HCT116 (cell line): ENCODE results near the gene ASPHD2. TPM values are rescaled to one million over a fixed set of nuclear protein-coding genes. Genes with fewer than 3 reads are reported as not detected.

Experiments used
- ATAC-seq: fragments of 200-7000 bp; cut with Tn5 transposase; 2 replicates; pipeline ENCODE4 v1.9.1; 2020; ENCODE audit warnings: mild to moderate bottlenecking, moderate library complexity
- BruUV-seq: library from RNA; stranded (reverse); fragments of 400-500 nt; replicated peaks from 2 replicates; lab custom pipeline; 2021; lab: Mats Ljungman, UMichigan
- CTCF ChIA-PET: fragments of 300-600 bp; sonication (Branson Sonifier 250); formaldehyde crosslinking; loops from one replicate; lab custom pipeline; 2021; ENCODE audit warnings: antibody characterized with exemption; lab: Charles Lee
- POLR2A ChIA-PET: fragments of 300-600, 350-600 bp; sonication (Branson Sonifier 250); formaldehyde crosslinking; loops from one replicate; lab custom pipeline; 2021; ENCODE audit warnings: antibody characterized with exemption; lab: Charles Lee
- RAD21 ChIA-PET, 2 experiments: fragments of 300-600 bp; sonication (Branson Sonifier 250); formaldehyde crosslinking; loops; one replicate each; lab custom pipeline; 2023; ENCODE audit warnings: low total read pairs in 2 of 2; ENCODE audit not compliant: uncharacterized antibody in 2 of 2, unreplicated experiment in 2 of 2, low non-redundant PET in 1 of 2; lab: Charles Lee
- DNase-seq: peaks from one replicate; pipeline ENCODE4 v3.0.0-alpha.2; 2010; ENCODE audit warnings: low read depth, low spot score
- H2AFZ ChIP-seq: fragments of 200-600 bp; shearing (Covaris generic), sonication (generic); 2 replicates; pipeline ENCODE4 v1.6.1; 2017; ENCODE audit warnings: low read depth, mixed run types, mixed read lengths, antibody characterized with exemption, low read length; ENCODE audit not compliant: poor library complexity, severe bottlenecking
- H3K27ac ChIP-seq: 2 replicates; pipeline ENCODE4 v1.5.1; 2012; ENCODE audit warnings: low read depth, low read length
- H3K27me3 ChIP-seq: fragments of 200-600 bp; sonication (generic); 2 replicates; pipeline ENCODE4 v1.6.1; 2016; ENCODE audit warnings: mixed run types, low read length, mixed read lengths; ENCODE audit not compliant: insufficient read depth
- H3K36me3 ChIP-seq, 2 experiments: fragments of 200-500 bp in 1 of 2; fragments of 200-600 bp in 1 of 2; sonication (Bioruptor generic) in 1 of 2; sonication (generic) in 1 of 2; 2 replicates each; pipeline versions ENCODE4 v1.5.1 to v1.6.1; 2014 to 2016; ENCODE audit warnings: low read length in 2 of 2, inconsistent platforms in 1 of 2, mixed read lengths in 1 of 2, mixed run types in 1 of 2; ENCODE audit not compliant: insufficient read depth in 2 of 2, control insufficient read depth in 1 of 2
- H3K4me1 ChIP-seq, 2 experiments: fragments of 200-600 bp in 1 of 2; sonication (generic) in 1 of 2; 2 replicates each; pipeline versions ENCODE4 v1.5.1 to v1.6.1; 2012 to 2017; ENCODE audit warnings: low read length in 2 of 2, inconsistent platforms in 1 of 2, mild to moderate bottlenecking in 1 of 2, mixed read lengths in 1 of 2, mixed run types in 1 of 2, moderate library complexity in 1 of 2; ENCODE audit not compliant: insufficient read depth in 2 of 2, control insufficient read depth in 1 of 2
- H3K4me2 ChIP-seq: fragments of 200-600 bp; sonication (generic); 2 replicates; pipeline ENCODE4 v1.6.1; 2017; ENCODE audit warnings: mixed run types, low read length, mixed read lengths
- H3K4me3 ChIP-seq, 2 experiments: fragments of 200-600 bp in 1 of 2; sonication (generic) in 1 of 2; replicated peaks in 1 of 2; 2 replicates each; pipeline ENCODE4 v1.5.1; 2011 to 2016; ENCODE audit warnings: low read length in 2 of 2, control low read depth in 1 of 2, low read depth in 1 of 2, mild to moderate bottlenecking in 1 of 2, mixed read lengths in 1 of 2, mixed run types in 1 of 2
- H3K79me2 ChIP-seq: fragments of 200-600 bp; sonication (generic); 2 replicates; pipeline ENCODE4 v1.6.1; 2017; ENCODE audit warnings: mild to moderate bottlenecking, mixed run types, low read length, moderate library complexity, mixed read lengths; ENCODE audit not compliant: insufficient read depth
- H3K9ac ChIP-seq: fragments of 200-600 bp; sonication (generic); 2 replicates; pipeline ENCODE4 v1.6.1; 2016; ENCODE audit warnings: low read length, mixed read lengths
- H3K9me2 ChIP-seq: fragments of 200-600 bp; sonication (generic), shearing (Covaris generic); 2 replicates; pipeline ENCODE4 v1.6.1; 2017; ENCODE audit warnings: mixed run types, mild to moderate bottlenecking, moderate library complexity; ENCODE audit not compliant: insufficient read depth
- H3K9me3 ChIP-seq, 2 experiments: fragments of 200-500 bp in 1 of 2; fragments of 200-600 bp in 1 of 2; sonication (Bioruptor generic) in 1 of 2; sonication (generic) in 1 of 2; 2 replicates each; pipeline ENCODE4 v1.6.1; 2014 to 2017; ENCODE audit warnings: low read length in 2 of 2, mixed read lengths in 2 of 2, inconsistent platforms in 1 of 2, low read depth in 1 of 2, mild to moderate bottlenecking in 1 of 2, mixed run types in 1 of 2, moderate library complexity in 1 of 2; ENCODE audit not compliant: control insufficient read depth in 1 of 2, insufficient read depth in 1 of 2
- H4K20me1 ChIP-seq: fragments of 200-600 bp; sonication (generic), shearing (Covaris generic); 2 replicates; pipeline ENCODE4 v1.6.1; 2017; ENCODE audit warnings: mixed run types, mild to moderate bottlenecking, moderate library complexity; ENCODE audit not compliant: insufficient read depth
- ATF3 ChIP-seq: IDR thresholded peaks from 2 replicates; pipeline ENCODE4 v1.6.1; 2012
- CBX3 ChIP-seq: IDR thresholded peaks from 2 replicates; pipeline ENCODE4 v1.6.1; 2012; ENCODE audit warnings: low read depth
- CEBPB ChIP-seq: IDR thresholded peaks from 2 replicates; pipeline ENCODE4 v1.6.1; 2012; ENCODE audit warnings: low read depth
- EGR1 ChIP-seq: IDR thresholded peaks from 2 replicates; pipeline ENCODE4 v1.6.1; 2012; ENCODE audit warnings: low read depth
- ELF1 ChIP-seq: IDR thresholded peaks from 2 replicates; pipeline ENCODE4 v1.6.1; 2012; ENCODE audit warnings: low read depth, borderline replicate concordance
- MAX ChIP-seq: IDR thresholded peaks from 2 replicates; pipeline ENCODE4 v1.6.1; 2012
- RAD21 ChIP-seq: IDR thresholded peaks from 2 replicates; pipeline ENCODE4 v1.6.1; 2012; ENCODE audit warnings: low read depth, mild to moderate bottlenecking
- SRF ChIP-seq: IDR thresholded peaks from 2 replicates; pipeline ENCODE4 v1.6.1; 2012; ENCODE audit warnings: low read depth
- TCF7L2 ChIP-seq: IDR thresholded peaks from 2 replicates; pipeline ENCODE4 v1.7.0; 2011; ENCODE audit warnings: borderline replicate concordance, inconsistent platforms; ENCODE audit not compliant: insufficient read depth, insufficient read length; ENCODE audit errors: extremely low read depth
- YY1 ChIP-seq: IDR thresholded peaks from 2 replicates; pipeline ENCODE4 v1.6.1; 2011; ENCODE audit warnings: low read length, low read depth, moderate library complexity, mild to moderate bottlenecking; ENCODE audit not compliant: insufficient replicate concordance; ENCODE audit errors: extremely low read depth
- ZFX ChIP-seq: fragments of 450-650 bp; IDR thresholded peaks from 2 replicates; pipeline ENCODE4 v1.6.1; 2017
- ZNF274 ChIP-seq: fragments of 200-500 bp; sonication (Bioruptor generic); IDR thresholded peaks from 2 replicates; pipeline ENCODE4 v1.6.1; 2014; ENCODE audit warnings: mild to moderate bottlenecking, low read depth, low read length, inconsistent platforms
- intact Hi-C: fragments of 100-400 bp; cut with micrococcal nuclease; formaldehyde crosslinking; loops from 2 replicates; pipeline ENCODE4 v1.10.0; 2022
- total RNA-seq: library from RNA; stranded (reverse); gene quantifications from one replicate; pipeline ENCODE4 v1.2.1, GENCODE V29; 2021; ENCODE audit not compliant: unreplicated experiment
- TF ChIP-seq, protein P1 (sequence below), 3 experiments: fragments of 200-600 bp in 1 of 3; sonication (generic) in 1 of 3; IDR thresholded peaks in 2 of 3; conservative IDR thresholded peaks in 1 of 3; 2 replicates each; pipeline ENCODE4 v1.5.1; 2012 to 2017; ENCODE audit warnings: low read depth in 2 of 3, low read length in 2 of 3, antibody characterized with exemption in 1 of 3, borderline replicate concordance in 1 of 3, control low read depth in 1 of 3, mild to moderate bottlenecking in 1 of 3, mixed read lengths in 1 of 3, mixed run types in 1 of 3, moderate library complexity in 1 of 3; ENCODE audit not compliant: insufficient read depth in 1 of 3
- TF ChIP-seq, protein P2 (sequence below): IDR thresholded peaks from 2 replicates; pipeline ENCODE4 v1.6.1; 2012; ENCODE audit warnings: low read depth

ASPHD2 gene
- total RNA-seq, 1 experiment from 2014 or later: 4.1 TPM

DNA sequence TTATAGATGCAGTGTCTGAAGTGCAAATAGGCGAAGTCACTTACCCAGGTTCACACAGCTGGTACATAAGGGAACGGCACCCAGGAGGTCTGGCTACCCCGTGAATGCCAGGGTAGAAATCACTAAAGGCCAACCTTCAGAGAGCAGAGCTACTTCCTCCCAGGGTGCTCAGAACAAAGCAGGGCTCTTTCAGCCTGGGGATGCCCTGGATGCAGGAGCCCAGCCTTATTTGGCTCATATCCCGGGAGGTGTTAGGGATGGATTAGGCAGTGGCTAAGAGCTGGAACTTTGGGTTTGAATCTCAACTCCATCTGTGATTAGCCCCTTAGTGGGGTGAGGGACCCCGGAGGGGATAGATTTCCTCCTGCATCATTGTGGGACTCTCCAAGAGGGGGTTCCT, 33.1 kb upstream of the ASPHD2 start:
- no TSS peak for BruUV-seq
- Histone ChIP-seq H3K9ac (no peak overlapping the region), H3K4me2 (no peak overlapping the region), H3K36me3 (no peaks in the 10 kb centered on the region), H4K20me1 (no peaks in the 10 kb centered on the region), H3K4me1 (no peaks in the 10 kb centered on the region), H3K27ac (no peak overlapping the region), H3K4me3 (no peak overlapping the region), H3K79me2 (no peaks in the 10 kb centered on the region), H3K27me3 (peaks cover 9% of the 10 kb centered on the region; the same call in 1 of the 2 replicates), H2AFZ (no peak overlapping the region), H3K9me2 (no peaks in the 10 kb centered on the region), H3K9me3 (no peaks in the 10 kb centered on the region)
- ATAC-seq (no peak), DNase-seq (no peak)
- intact Hi-C loops: no loop called here
- ChIA-PET CTCF (interaction anchor here (0.7 to 1.8 kb wide), 3 partner anchors 32 to 270 kb away, joined by 3 to 4 read pairs (median 3); no protein-coding TSS in a partner anchor), POLR2A (no interaction called here), RAD21 (no interaction called here)
- TF ChIP-seq ELF1 (no peak), EGR1 (no peak), ZNF274 (no peak), ZFX (no peak), MAX (no peak), CEBPB (no peak), YY1 (no peak), TCF7L2 (no peak), ATF3 (no peak), CBX3 (no peak), SRF (no peak), RAD21 (no peak)
- TF ChIP-seq, protein P1, sequence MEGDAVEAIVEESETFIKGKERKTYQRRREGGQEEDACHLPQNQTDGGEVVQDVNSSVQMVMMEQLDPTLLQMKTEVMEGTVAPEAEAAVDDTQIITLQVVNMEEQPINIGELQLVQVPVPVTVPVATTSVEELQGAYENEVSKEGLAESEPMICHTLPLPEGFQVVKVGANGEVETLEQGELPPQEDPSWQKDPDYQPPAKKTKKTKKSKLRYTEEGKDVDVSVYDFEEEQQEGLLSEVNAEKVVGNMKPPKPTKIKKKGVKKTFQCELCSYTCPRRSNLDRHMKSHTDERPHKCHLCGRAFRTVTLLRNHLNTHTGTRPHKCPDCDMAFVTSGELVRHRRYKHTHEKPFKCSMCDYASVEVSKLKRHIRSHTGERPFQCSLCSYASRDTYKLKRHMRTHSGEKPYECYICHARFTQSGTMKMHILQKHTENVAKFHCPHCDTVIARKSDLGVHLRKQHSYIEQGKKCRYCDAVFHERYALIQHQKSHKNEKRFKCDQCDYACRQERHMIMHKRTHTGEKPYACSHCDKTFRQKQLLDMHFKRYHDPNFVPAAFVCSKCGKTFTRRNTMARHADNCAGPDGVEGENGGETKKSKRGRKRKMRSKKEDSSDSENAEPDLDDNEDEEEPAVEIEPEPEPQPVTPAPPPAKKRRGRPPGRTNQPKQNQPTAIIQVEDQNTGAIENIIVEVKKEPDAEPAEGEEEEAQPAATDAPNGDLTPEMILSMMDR (IDR thresholded peaks at IDR 0.05 in 2 of 3, conservative IDR thresholded peaks at IDR 0.05 in 1 of 3; ENCODE audit: borderline replicate concordance in 1 of 3, insufficient read depth in 1 of 3, low read depth in 2 of 3, low read length in 2 of 3): no peak
- TF ChIP-seq, protein P2, sequence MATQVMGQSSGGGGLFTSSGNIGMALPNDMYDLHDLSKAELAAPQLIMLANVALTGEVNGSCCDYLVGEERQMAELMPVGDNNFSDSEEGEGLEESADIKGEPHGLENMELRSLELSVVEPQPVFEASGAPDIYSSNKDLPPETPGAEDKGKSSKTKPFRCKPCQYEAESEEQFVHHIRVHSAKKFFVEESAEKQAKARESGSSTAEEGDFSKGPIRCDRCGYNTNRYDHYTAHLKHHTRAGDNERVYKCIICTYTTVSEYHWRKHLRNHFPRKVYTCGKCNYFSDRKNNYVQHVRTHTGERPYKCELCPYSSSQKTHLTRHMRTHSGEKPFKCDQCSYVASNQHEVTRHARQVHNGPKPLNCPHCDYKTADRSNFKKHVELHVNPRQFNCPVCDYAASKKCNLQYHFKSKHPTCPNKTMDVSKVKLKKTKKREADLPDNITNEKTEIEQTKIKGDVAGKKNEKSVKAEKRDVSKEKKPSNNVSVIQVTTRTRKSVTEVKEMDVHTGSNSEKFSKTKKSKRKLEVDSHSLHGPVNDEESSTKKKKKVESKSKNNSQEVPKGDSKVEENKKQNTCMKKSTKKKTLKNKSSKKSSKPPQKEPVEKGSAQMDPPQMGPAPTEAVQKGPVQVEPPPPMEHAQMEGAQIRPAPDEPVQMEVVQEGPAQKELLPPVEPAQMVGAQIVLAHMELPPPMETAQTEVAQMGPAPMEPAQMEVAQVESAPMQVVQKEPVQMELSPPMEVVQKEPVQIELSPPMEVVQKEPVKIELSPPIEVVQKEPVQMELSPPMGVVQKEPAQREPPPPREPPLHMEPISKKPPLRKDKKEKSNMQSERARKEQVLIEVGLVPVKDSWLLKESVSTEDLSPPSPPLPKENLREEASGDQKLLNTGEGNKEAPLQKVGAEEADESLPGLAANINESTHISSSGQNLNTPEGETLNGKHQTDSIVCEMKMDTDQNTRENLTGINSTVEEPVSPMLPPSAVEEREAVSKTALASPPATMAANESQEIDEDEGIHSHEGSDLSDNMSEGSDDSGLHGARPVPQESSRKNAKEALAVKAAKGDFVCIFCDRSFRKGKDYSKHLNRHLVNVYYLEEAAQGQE: no peak
